Kasumi-1 (cell line): Measurements from ENCODE around the gene VAT1L.

Experiments used
- DNase-seq, 2 experiments: peaks; one replicate each; lab custom pipeline; 2025; lab: John Stamatoyannopoulos, UW

Gene VAT1L

DNA sequence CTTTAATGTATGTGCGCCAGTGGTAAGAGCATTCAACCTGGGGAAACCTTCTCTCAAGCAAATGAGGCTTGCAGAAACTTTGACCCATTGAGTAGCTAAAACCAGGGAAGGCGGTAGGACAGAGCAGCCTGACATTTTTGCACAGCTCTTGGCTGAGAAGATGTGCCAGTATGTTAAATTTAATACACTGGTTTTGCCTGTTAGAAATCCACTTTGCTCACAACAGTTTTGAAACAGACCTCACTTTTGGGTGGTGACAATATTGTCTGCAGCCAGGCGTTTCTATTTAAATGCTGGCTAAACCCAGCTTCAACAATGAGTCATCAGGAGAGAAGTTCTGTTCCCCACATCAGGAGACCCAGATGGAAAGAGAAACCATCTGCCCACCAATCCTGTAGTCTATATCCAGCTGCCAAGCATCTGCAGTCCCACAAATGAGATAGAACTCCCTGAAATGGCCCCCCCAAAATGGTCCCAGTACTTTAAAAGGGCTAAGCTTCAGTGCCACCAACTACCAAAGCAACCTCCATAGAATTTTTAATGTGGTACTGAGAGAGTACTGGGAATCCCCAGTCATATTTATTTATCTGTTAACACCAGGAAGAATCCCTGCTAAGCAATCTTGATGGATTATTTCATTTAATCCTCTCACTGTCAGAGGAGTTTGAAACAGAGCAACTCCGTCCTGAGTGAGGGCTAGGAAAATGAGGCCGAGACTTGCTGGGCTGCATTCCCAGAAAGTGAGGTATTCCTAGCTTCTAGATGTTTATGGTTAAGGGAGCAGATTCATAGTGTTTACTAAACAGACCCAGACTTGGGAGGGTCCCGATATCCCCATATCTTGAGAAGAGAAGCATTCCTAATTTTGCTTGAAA, 205.0 kb downstream of the VAT1L start:
- no peak for DNase-seq

DNA sequence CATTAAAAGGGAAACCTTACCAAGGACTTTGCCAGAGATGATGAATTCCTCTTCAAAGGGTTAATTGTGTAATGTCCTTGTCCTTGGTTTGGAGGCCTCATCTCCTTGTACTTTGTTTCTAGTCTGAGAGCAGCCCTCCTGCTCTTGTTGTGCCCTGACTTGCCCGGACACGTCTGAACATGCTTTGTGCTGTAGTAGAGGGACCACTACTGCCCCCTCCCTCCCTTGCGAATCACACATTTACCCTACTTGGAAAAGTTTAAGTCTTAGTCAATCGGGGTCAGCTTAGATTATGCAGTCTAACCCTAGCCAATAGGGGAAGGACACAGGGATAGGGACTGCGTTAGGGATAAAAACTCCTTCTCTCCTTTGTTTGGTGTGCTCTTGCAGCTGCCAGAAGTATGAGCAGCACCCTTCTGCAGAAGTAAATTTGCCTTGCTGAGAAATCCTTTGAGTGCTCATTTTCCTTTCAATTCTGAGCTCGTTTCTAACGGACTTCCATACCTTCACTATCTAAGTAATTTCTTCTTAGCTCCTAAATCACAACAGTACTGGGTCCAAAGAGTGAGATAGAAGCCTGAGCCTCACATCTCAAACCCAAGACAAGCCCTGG, 207.6 kb downstream of the VAT1L start:
- DNase-seq = no peak

DNA sequence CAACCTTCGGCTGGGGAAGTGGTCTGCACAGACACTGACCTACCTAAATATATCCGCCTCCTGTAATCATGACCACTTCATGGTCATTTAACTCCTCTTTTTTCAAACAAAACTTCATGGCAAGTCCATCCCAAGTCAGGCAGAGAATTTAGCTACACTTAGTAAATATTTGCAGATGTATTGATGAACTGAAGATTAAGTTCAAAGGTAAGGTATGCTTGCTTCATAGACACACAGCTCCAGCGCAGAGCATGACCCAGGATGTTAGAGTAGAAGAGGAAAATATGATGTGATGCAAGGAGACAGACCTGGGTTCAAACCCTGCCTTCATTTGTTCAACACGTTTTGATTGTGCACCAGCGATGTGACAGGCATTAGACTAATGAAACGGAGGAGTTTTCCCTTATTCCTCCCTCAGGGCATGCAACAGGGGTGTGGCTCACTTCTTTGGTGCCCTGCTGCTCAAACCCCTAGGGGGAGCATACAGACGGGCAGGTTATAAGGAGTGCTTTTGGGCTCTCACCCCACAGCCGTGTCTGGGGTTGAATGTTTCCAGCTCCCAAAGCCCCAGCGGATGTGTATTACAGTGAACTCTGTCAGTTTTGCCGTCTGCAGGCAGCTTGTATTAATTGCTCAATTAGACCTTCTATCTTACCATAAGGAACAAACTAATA, 210.1 kb downstream of the VAT1L start:
- no peak for DNase-seq

DNA sequence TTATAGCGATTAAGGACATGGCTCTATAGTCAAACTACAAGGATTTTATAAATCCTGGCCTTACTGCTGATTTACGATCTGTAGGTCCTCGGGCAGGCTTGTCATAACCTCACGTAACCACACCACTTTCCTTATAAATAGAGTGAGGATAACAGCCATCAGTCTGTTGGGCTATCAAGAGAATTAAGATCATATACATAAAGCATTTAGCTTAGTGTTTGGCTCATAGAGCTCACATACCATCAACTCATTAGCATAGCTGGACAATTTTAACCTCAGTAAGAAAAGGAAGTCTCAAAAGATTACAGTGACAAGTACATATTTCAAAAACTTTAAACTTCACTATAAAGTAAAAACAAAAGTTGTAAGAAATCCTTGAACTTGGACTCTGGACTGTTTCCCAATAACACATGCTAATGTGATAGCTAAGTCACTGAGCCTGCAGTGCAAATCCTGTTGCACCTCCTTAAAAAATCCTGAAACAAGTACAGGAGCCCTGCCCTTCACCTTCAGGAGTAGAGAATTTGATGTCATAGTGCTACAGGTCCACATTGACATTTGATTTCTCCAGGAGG, 213.2 kb downstream of the VAT1L start:
- DNase-seq = no peak

DNA sequence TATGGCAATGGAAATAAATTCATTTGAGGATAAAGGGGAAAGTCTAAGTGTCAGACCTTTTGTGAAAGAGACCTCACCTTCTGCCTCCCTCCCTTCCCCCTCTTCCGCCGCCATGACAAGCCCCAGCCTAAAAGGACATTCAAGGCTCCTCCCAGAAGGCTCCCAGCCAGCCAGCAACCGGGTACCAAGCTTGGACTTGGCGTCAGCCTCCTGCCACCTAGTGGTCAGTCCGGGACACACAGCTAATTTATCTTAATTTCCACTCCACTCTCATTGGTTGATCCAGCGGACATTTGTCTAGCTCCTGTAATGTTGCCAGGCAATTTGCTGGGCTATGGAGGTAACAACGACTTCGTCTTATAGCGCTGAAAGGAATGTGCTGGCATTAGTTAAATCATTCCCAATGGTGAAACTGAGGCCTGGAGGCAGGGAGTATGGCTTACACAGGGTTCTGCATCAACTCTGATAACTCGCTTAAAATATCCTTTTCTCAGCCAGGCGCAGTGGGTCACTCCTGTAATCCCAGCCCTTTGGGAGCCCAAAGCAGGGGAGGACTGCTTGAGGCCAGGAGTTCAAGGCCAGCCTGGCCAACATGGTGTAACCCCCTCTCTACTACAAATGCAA, 214.7 kb downstream of the VAT1L start:
- peak; percentile 78 to 82 for DNase-seq

DNA sequence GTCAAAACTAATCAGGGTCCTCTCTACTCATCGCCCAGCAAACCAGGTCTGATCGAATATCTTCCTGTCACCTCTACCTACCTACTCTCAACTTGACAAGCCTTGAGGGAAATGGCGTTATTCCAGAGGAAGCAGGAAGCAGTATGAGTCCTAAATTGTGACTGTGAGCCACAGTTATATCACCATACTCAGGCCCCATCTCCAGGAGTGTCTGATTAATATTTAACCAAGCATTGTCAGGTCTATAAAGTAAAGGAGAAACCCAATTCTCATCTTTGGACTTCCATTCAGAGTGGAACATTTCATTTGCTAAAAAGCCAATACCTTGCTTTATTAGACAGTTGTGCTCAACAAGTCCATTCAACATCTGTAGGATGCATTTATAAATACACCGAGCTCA, 216.2 kb downstream of the VAT1L start:
- DNase-seq = no peak

DNA sequence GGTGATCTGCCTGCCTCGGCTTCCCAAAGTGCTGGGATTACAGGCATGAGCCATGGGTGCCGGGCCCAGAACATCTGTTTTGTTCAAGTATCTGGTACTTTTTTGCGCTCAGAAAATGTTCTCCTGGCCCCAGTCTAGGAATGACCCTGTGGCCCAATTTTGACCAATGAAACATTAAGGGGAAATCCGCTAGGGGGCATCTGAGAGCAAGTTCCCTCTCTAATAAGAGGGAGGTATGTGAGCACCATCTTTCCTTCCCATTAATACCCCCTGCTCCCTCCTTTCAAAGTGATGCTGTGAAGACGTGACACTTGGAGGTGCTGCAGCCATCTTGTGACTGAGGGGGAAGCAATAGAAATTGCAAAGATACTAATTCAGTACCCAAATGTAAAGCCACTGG, 217.5 kb downstream of the VAT1L start:
- DNase-seq = no peak

DNA sequence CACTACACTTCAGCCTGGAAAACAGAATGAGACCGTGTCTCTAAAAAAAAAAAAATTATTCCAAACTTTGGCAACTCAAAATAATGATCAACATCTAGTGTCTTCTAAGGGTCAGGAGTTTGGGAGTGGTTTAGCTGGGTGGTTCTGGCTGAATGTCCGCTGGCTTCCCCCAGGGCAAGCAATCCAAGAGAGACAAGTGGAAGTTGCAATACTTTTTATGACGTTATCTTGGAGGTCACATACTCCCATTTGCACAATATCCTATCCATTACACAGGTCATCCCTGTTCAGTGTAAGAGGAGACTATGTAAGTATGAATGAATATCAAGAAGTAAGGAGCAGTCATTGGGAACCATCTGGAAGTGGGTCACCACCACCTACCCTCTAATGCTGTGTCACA, 218.8 kb downstream of the VAT1L start:
- DNase-seq = no peak

DNA sequence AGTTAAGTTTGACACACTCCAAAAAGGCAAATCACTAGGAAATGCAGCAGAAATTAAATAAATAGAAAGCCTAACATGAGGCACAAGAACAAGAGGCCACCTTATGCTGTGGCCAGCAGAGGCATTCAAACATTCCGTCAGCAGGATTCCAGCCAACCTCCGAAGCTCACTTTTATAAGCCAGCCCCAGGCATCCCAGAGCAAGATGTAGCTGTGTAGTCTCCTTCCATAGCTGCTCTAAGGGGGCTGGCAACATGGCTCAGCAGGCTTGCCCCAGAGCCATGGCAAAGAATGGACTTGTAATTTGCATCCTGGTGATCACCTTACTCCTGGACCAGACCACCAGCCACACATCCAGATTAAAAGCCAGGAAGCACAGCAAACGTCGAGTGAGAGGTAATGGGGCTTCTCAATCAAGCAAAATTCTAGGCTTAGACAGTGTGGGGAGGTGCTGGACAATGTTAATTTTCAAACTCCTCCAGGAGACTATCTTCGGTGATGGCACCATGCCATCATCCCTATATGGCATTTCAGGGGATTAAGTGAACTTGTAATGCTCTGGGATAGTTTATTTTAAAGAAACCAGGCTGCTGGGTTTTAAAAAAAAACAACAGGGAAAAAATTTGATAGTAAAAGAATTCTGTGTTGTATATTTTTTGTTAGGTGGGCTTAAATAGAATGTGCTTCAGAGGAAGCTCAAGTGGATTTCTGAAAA, 234.1 kb downstream of the VAT1L start, which contains the start of gene CLEC3A:
Gene CLEC3A, plus strand, starts transcription at position 202 of the 714 bp plus-strand sequence. Its CDS starts 79 bp downstream, at position 281.
- no peak for DNase-seq

DNA sequence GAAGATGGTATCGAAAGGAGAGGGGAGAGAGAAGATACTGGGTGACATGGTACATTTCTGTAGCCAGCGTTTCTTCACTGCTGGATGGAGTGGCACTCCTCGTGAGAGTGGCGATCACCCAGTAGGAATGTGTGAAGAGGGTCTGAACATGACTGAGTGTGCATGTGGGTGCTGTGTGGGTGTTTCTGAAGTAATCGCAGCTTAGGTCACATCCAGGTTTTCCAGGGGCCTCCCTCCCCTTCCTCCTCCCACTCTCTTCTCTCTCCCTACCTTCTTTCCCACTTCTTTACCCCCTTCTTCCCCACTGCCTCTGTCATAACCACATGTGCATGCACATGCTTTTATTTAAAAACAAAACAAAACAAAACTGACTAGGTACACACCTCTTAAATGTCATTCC, 235.8 kb downstream of the VAT1L start:
- no peak for DNase-seq

DNA sequence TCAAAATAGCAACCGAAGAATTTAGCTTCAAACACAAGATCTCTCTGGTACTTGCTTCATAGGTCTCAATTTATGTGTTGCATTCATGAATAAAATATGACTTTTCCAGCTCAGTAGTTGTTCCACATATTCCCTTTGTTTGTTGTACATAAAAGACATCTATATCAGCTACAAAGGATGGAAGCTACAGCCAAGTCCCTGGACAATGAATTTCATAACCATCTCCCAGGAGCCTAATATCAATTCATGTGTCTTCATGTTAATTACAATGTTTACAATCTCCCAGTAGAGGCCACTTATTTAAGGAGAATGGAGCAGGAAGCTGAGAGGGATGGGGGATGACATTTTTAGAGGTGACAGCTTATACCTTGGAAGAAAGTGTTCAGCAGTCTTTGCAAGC, 237.3 kb downstream of the VAT1L start:
- DNase-seq = no peak

DNA sequence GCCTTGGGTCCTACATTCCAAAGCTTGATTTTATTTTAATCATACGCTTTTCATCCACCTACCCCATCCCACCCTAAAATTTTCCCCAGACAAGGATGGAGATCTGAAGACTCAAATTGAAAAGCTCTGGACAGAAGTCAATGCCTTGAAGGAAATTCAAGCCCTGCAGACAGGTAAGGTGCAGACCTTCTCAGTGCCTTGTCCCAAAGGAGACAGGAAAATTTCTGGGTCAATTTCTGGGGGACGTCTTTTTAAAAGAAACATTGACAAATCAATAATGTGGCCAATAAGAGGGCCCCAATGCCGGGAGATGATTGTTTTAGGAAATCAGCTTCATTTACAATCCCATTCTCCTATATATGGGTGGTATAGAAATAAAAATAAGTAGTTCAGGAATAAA, 239.7 kb downstream of the VAT1L start:
- DNase-seq = no peak
